Neuron (in vitro differentiated cells): Measurements from ENCODE around the gene PRR33.

Experiments used
- H2AFZ ChIP-seq: one replicate; pipeline ENCODE4 v1.6.1; 2013; ENCODE audit warnings: low read depth, mild to moderate bottlenecking, inconsistent platforms, low read length, moderate library complexity
- H3K27me3 ChIP-seq: one replicate; pipeline ENCODE4 v1.6.1; 2013; ENCODE audit warnings: low read length; ENCODE audit not compliant: insufficient read depth
- H3K36me3 ChIP-seq: one replicate; pipeline ENCODE4 v1.6.1; 2013; ENCODE audit warnings: low read length; ENCODE audit not compliant: insufficient read depth
- H3K4me1 ChIP-seq: one replicate; pipeline ENCODE4 v1.6.1; 2013; ENCODE audit warnings: low read length; ENCODE audit not compliant: insufficient read depth
- H3K4me3 ChIP-seq: 2 replicates; pipeline ENCODE4 v1.5.1; 2013; ENCODE audit warnings: mild to moderate bottlenecking, low read length, moderate library complexity
- H3K9me3 ChIP-seq: one replicate; pipeline ENCODE4 v1.6.1; 2013; ENCODE audit warnings: low read length

PRR33 gene

GRCh38 chr11:1924181-1924580, 32.5 kb upstream of the PRR33 start:
- peaks cover 9% of the 10 kb centered on the region for H3K4me1 ChIP-seq
- peaks cover 7% of the 10 kb centered on the region for H3K27me3 ChIP-seq
- no peak overlapping the region for H3K4me3 ChIP-seq
- H3K36me3 ChIP-seq = no peaks in the 10 kb centered on the region
- H3K9me3 ChIP-seq = no peaks in the 10 kb centered on the region
- H2AFZ ChIP-seq = no peak overlapping the region

DNA sequence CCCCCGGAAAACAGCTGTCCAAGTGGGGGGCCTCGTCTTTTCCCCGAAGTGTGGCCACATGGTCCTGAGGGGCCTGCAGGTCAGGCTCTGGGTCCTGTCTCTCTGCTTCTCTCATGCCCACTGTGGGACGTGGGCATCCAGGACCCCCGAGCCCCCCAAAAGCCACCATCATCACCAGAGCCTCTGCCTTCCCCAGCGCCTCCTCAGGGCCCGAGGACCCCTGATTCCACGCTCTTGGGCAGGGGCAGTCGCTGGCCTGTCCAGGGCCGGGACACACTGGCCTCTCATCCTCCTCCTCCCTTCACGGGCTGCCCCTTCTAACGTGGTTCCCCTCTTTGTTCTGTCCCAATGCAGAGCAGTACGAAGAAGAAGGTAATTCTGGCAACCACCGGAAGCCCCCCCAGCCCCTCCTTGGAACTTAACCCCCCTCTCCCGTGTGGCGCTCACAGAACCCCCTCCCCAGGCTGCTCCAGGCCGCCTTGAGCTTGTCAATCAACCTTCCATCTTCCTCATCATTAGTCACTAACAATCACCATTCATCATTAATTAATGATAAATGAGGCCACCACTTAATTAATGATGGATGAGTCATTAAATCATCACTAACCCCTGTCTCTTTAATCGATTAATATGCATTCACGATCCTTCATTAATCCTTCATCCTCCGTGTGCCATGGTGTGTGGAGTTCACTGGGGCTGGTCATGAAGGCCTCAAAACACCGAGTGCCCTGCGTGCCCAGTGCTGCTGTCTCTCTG, 31.7 kb upstream of the PRR33 start:
- Histone ChIP-seq H3K4me1 (peaks cover 9% of the 10 kb centered on the region), H3K27me3 (peaks cover 7% of the 10 kb centered on the region), H3K36me3 (no peaks in the 10 kb centered on the region), H3K9me3 (no peaks in the 10 kb centered on the region), H2AFZ (no peak overlapping the region), H3K4me3 (no peak overlapping the region)

DNA sequence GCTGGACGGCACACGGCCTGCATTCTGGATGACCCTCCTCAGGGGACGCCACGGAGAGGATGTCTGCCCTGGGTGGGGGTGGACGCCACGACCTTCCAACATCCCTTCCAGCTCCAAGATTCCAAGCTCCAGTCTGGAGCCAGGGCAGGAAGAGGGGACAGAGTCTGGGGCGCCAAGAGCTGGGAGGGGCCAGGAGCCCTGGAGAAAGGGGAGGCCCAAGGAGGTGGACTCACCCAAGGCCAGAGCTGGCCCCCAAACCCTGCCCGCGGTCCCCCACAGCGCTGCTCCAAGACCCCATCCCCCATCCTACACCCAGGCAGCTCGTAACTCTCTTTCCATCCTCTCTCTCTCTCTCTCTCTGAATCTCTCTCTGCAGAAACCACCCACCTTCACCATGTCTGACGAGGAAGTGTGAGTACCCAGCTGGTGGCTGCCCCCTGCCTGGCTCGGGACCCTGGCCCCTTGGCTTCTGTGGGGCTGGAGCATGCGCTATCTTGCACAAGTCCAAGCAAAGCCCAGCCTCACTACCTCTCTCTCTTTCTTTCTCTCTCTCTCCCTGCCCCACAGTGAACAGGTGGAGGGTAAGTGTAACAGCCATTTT, 30.9 kb upstream of the PRR33 start:
- H3K4me3 ChIP-seq = no peak overlapping the region
- H3K36me3 ChIP-seq = no peaks in the 10 kb centered on the region
- H3K9me3 ChIP-seq = no peaks in the 10 kb centered on the region
- peaks cover 7% of the 10 kb centered on the region for H3K27me3 ChIP-seq
- H3K4me1 ChIP-seq = peaks cover 7% of the 10 kb centered on the region
- no peak overlapping the region for H2AFZ ChIP-seq

DNA sequence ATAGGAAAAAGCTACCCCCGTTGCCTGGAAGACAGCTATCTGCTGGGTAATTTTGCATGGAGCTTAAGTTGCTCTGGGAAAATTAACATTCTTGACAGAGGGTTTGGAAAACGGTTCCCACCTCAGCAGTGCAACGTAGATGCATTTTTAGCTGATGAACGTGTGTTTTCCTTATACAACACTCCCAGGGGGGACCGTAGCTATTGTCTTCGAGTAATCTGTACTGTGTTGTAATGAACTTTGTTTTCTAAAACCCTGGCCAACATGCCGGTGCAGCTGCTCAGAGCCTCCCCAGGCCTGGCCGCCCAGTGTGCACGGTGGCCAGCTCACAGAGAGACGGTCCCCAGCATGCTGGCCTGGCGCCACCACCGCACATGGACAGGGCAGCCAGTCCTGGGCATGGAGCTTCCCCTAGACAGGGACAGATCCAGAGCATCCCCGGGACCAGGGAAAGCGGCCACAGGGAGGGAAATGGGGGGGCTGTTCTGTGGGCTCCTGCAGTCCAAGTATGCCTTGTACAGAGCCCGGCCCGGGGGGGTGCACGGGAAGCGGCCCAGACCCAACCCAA, 30.0 kb upstream of the PRR33 start:
- Histone ChIP-seq H3K9me3 (no peaks in the 10 kb centered on the region), H3K27me3 (peaks cover 7% of the 10 kb centered on the region), H3K36me3 (no peaks in the 10 kb centered on the region), H2AFZ (no peak overlapping the region), H3K4me1 (no peaks in the 10 kb centered on the region), H3K4me3 (no peak overlapping the region)

GRCh38 chr11:1920909-1921573, 29.3 kb upstream of the PRR33 start:
- no peak overlapping the region for H3K4me3 ChIP-seq
- H3K4me1 ChIP-seq = no peaks in the 10 kb centered on the region
- no peaks in the 10 kb centered on the region for H3K9me3 ChIP-seq

DNA sequence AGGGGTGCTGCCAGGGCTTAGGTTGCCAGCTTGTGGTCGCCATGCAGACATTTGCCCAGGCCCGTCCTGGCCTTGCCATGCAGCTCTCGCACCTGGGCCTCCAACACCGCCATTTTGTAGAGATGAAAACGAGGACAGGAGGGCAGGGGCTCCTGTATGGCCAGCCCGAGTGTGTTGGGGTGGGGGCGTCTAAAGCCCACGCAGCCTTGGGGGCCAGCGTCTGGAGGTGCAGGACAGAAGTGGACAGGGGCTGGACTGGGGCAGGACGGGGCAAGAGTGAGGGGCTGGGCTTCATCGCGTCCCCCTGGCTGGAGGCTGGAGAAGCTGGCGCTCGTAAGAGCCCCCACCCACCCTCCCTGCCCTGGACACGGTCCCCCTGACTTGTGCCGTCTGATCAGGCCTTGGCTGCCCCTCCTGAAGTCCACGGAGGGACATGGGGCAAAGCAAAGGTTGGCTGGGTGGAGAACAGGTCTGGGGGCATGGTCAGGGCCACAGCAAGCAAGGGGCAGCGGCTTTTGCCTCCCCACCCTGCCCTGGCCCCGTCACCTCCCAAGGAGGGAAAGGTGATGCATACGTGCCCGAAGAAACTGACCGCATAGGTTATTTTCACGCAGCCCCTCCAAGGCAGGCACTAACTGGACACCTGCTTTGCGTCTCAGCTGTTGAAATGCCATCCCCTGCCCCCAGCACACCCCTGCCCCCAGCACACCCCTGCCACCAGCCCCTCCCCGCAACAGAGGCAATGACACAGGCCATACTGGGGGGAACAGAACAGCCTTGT, 28.6 kb upstream of the PRR33 start:
- H3K4me3 ChIP-seq = no peak overlapping the region
- no peak overlapping the region for H2AFZ ChIP-seq

More at GRCh38 chr11:1920909-1921573, 29.3 kb upstream of the PRR33 start:
- H3K27me3 ChIP-seq = peaks cover 7% of the 10 kb centered on the region
- H3K36me3 ChIP-seq = no peaks in the 10 kb centered on the region
- no peak overlapping the region for H2AFZ ChIP-seq

DNA sequence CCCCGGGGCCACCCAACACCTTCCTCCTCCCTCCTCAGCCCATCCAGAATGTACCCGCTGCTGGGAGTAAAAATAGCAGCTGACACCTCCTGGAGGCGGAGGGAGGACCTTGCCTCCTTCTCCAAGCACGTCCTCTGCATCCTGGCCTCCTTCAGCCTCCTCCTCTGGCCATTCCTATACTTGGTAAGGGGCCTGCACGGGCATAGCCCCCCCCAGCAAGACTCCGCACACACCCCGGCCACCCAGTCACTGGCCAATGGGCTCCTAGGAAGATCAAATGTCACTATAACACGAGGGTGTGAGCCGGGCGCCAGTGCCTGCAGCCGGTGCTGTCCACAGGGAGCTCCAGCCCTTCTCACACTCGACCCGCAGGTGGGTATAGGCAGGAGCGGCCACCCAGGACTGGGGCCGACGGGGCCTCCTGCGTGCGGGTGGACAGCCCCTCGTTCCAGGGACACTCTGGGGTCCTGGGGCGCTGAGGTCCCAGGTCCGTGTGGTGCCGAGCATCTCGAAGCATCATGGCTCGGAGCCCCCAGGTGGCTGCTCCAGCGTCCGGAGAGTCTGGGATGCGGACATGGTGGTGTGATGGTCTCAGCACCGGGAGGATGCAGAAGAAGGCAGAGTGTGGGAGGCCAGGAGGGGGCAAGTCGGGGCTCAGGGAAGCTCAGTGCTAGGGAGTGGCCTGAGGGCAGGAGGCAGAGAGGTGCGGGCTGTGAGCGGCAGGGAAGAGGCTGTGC, 27.9 kb upstream of the PRR33 start, which contains the start of gene TNNT3:
TSS of gene TNNT3 (plus strand) at position 313 of the 737 bp plus-strand sequence. CDS start 3,172 bp downstream, outside the sequence.
- H2AFZ ChIP-seq = no peak within 1 kb of the TSS
- H3K9me3 ChIP-seq = no peaks in the 10 kb centered on the region
- no peaks in the 10 kb centered on the region for H3K4me1 ChIP-seq
- H3K4me3 ChIP-seq = no peak within 1 kb of the TSS
- peaks cover 7% of the 10 kb centered on the region for H3K27me3 ChIP-seq
- H3K36me3 ChIP-seq = no peaks in the 10 kb centered on the region

More for the DNA sequence above, 28.6 kb upstream of the PRR33 start:
- Histone ChIP-seq H3K4me1 (no peaks in the 10 kb centered on the region), H3K9me3 (no peaks in the 10 kb centered on the region), H3K36me3 (no peaks in the 10 kb centered on the region), H3K27me3 (peaks cover 7% of the 10 kb centered on the region)

DNA sequence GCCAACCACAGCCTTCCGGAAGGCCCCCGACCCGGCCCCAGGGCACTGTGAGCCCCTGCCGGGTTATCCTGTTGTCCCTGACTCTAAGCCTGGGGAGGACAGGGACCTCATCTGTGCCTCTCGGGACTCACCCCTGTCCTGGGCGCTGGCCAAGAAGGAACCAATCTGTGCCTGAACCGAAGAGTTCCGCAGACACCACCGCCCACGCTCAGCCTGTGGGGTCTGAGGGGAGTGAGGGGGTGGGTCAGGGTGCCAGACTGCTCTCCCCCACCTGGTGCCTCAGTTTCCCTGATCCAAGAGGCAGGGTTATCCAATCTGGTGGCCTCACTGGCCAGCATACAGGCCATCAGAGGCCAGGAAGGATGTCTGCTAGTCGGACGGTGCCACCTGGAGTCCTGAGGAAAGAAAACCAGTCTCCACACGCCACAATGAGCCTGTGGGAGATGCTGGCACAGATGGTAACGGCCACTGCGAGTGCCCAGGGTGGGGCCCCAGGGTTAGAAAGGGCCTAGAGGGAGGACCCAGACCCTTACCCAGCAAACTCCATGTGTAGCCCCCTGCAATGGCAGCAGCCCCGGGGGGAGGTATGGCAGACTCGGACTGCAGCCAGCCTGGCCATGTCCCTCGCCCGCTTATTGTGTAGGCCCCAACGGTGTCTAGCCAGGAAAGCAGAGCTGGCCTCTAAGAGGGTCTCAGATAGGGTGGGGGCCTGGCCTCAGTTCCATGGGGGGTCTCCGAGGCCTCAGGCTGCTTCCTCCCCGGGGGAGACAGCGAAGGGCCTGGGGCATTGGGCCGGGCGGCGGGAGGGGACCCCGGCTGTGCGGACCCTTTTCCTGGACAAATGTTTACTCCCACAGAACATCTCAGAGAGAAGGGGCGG, 27.0 kb upstream of the PRR33 start:
- Histone ChIP-seq H3K36me3 (no peaks in the 10 kb centered on the region), H3K27me3 (peaks cover 7% of the 10 kb centered on the region), H2AFZ (no peak overlapping the region), H3K4me1 (no peaks in the 10 kb centered on the region), H3K9me3 (no peaks in the 10 kb centered on the region), H3K4me3 (no peak overlapping the region)

DNA sequence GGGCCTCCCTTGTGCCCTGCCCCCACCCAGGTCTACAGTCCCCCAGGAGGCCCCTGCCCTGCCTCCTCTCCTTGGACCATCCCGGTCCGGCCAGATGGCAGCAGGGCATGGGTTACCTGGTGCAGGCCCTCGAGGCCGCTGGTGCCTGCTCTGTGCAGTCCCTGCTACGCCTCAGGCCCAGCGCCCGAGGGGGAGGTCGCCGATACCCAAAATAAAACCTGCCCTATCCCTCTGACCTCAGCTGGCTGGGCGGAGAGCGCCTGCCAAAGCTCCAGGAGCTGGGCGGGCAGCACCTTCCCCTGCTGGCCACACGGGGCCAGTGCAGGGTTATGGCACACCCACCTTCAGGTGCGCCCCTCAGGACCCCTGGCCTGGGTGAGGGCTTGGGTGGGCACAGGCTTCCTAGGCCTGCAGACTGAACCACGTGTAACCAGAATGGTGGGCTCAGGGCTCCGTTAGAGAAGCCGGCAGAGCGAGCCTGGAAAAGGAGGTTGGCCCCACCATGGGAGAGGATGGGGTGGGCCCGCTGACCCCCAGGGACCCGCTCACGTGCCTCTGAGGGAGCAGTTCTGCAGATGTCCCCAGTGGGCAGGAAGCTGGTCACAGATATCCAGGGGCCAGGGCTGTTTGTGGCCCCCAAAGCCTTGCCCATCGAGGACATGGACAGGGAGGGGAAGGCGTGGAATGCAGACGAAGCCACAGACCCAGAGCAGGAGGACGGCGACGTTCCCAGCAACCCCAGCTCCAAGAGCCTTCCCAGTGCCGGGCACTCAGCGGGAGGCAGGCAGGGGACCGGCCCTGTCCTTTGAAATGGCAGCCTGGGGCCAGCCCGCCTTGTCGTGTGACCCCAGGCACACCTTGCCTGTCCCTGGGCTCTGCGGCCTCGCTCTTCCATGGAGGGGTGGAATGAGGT, 26.1 kb upstream of the PRR33 start:
- Histone ChIP-seq H2AFZ (no peak overlapping the region), H3K27me3 (peaks cover 7% of the 10 kb centered on the region), H3K4me3 (no peak overlapping the region), H3K4me1 (no peaks in the 10 kb centered on the region), H3K9me3 (no peaks in the 10 kb centered on the region), H3K36me3 (no peaks in the 10 kb centered on the region)

- no peaks in the 10 kb centered on the region for H3K4me1 ChIP-seq
- no peaks in the 10 kb centered on the region for H3K9me3 ChIP-seq
- peaks cover 5% of the 10 kb centered on the region for H3K27me3 ChIP-seq
- no peaks in the 10 kb centered on the region for H3K36me3 ChIP-seq
- H3K4me3 ChIP-seq = no peak overlapping the region
- H2AFZ ChIP-seq = no peak overlapping the region
Observed at GRCh38 chr11:1916986-1917522, 25.4 kb upstream of the PRR33 start.
